Measurements from ENCODE around the gene TIRAP. TPM values are rescaled to one million over a fixed set of nuclear protein-coding genes. Genes with fewer than 3 reads are reported as not detected.

The TIRAP gene
- total and polyA plus RNA-seq, 3 donors from 2014 or later: 3.6 to 5.9 (median 5.7) TPM

DNA sequence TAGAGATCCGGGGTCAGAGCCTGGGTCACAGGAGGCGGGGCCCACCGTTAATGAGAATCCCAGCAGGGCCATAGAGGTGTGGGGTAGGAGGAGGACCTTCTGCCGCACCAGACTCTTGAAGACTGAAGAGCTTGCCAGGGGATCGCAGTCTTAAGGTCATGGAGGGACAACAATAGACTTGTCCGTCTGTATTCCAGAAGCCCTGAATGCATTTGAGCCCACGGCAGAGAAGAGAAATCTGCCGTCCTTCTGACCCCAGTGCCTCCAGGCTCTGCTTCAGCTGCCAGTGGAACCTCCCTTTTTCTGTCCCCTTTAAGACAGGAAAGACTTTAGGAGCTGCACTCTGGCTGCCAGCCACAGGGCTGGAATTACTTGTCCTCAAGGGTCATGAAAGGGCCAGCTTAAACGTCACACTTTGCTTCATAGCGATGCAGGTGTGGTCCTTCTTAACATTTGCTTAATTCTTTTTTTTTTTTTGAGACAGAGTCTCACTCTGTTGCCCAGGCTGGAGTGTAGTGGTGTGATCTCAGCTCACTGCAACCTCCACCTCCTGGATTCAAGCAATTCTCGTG is 57.1 kb downstream of the TIRAP start:
- 39 to 45% methylated on average over 5 to 11 of the region's 11 CpGs for WGBS, 2 donors
- Histone ChIP-seq H3K27me3 (no peaks in the 10 kb centered on the region), H3K9me3 (no peaks in the 10 kb centered on the region), H3K4me3 (no peak overlapping the region), H3K27ac (peak overlapping the region in 1 of 2 donors; percentile 32), H3K4me1 (peaks cover 22% of the 10 kb centered on the region), H3K36me3 (ENCODE audit: low read depth, missing control alignments) (no peaks in the 10 kb centered on the region)
- TF ChIP-seq POLR2A (IDR thresholded peaks at IDR 0.05): no peak
- TF ChIP-seq, protein P1, sequence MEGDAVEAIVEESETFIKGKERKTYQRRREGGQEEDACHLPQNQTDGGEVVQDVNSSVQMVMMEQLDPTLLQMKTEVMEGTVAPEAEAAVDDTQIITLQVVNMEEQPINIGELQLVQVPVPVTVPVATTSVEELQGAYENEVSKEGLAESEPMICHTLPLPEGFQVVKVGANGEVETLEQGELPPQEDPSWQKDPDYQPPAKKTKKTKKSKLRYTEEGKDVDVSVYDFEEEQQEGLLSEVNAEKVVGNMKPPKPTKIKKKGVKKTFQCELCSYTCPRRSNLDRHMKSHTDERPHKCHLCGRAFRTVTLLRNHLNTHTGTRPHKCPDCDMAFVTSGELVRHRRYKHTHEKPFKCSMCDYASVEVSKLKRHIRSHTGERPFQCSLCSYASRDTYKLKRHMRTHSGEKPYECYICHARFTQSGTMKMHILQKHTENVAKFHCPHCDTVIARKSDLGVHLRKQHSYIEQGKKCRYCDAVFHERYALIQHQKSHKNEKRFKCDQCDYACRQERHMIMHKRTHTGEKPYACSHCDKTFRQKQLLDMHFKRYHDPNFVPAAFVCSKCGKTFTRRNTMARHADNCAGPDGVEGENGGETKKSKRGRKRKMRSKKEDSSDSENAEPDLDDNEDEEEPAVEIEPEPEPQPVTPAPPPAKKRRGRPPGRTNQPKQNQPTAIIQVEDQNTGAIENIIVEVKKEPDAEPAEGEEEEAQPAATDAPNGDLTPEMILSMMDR (IDR thresholded peaks at IDR 0.05): no peak
- intact Hi-C loops (cut with DNase I; ENCODE audit: low total_unique reads): no loop called here
- DNase-seq: peak; percentile 62

DNA sequence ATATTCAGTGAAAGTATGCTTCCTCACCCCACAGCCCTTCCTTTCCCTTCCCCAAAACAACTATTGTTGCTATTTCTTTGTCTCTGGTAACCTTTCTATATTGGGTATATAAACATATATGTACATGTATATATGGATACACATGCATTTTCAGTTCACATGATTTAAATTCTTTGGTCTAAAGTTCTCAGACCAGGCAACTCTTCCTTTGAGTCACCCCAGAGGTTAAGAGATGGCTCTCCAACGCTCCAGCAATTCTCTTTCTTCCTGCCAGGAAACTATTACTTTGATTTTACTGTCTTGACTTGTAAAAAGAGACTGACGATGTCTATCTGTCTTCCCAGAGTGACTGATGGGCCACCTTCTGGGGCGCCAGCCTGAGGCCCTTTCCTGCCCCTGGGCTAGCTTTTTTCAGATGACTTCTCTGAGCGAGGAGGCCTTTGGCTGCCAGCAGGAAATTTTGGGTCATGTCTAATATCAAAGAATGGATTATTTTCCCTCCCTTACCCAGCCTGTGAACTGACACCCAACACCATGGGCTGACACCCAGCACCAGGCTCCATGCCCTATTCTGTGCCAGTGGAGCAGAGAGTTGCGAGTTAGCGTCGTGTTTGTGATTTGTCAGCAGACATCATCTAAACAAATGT is 58.2 kb downstream of the TIRAP start:
- no peak overlapping the region for H3K27ac ChIP-seq
- H3K36me3 ChIP-seq (ENCODE audit: low read depth, missing control alignments): no peaks in the 10 kb centered on the region
- 90 to 91% methylated on average over 7 of the region's 7 CpGs for WGBS, 2 donors

DNA sequence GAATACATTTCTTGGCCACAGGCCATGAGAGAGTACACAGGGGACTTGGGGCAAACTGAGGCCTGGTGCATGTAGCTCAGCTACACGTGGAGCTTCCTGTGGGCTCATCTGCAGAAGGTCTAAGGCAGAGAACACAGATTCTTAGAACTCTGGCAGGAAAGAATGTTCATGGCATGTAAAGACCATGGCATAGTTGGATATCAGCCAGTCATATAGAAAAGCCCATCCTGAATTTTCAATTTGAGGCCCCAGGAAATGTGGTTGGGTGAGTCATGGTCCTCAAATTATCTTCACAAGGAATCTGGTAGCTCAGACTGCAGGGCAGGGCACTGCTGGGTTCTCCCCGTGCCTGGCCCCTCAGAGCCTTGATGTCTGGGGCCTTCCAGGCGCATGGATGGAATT is 58.9 kb downstream of the TIRAP start:
- intact Hi-C loops (cut with DNase I; ENCODE audit: low total_unique reads): no loop called here

More for the DNA sequence above, 58.2 kb downstream of the TIRAP start:
- intact Hi-C loops (cut with DNase I; ENCODE audit: low total_unique reads): no loop called here
- Histone ChIP-seq H3K9me3 (no peaks in the 10 kb centered on the region), H3K4me3 (no peak overlapping the region), H3K27me3 (no peaks in the 10 kb centered on the region), H3K4me1 (peaks cover 29% of the 10 kb centered on the region)
- no peak for DNase-seq
- TF ChIP-seq, protein P1 (IDR thresholded peaks at IDR 0.05): no peak
- TF ChIP-seq POLR2A (IDR thresholded peaks at IDR 0.05): no peak

DNA sequence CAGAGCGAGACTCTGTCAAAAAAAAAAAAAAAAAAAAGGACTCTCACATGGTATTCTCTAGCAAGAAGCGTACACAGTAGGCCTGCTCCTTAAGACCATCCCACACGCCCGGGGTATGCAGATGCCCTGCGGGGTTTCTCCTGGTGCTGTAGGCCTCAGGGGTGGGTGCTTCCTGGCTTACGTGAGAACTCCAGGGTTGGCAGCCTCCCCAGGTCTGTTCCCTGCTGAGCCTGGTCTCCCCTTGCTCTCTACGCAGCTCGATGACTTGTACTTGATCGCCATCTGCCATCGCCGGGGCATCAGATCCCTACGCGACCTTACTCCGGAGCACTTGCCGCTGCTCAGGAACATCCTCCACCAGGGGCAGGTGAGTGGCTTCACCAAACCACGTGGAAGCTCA is 60.2 kb downstream of the TIRAP start:
- peaks cover 49% of the 10 kb centered on the region for H3K4me1 ChIP-seq
- no peak overlapping the region for H3K27ac ChIP-seq
- H3K27me3 ChIP-seq: no peaks in the 10 kb centered on the region
- no peaks in the 10 kb centered on the region for H3K9me3 ChIP-seq
- no peaks in the 10 kb centered on the region for H3K36me3 ChIP-seq (ENCODE audit: low read depth, missing control alignments)
- no peak for TF ChIP-seq POLR2A (IDR thresholded peaks at IDR 0.05)
- TF ChIP-seq, protein P1 (IDR thresholded peaks at IDR 0.05): no peak
- no peak overlapping the region for H3K4me3 ChIP-seq
- intact Hi-C loops (cut with DNase I; ENCODE audit: low total_unique reads): no loop called here
- WGBS, 2 donors: 96% methylated on average over 16 of the region's 16 CpGs
- no peak for DNase-seq

More for the DNA sequence above, 58.9 kb downstream of the TIRAP start:
- Histone ChIP-seq H3K4me3 (no peak overlapping the region), H3K27ac (no peak overlapping the region), H3K36me3 (ENCODE audit: low read depth, missing control alignments) (no peaks in the 10 kb centered on the region), H3K4me1 (peaks cover 36% of the 10 kb centered on the region), H3K9me3 (no peaks in the 10 kb centered on the region), H3K27me3 (no peaks in the 10 kb centered on the region)
- DNase-seq: no peak
- TF ChIP-seq, protein P1 (IDR thresholded peaks at IDR 0.05): no peak
- TF ChIP-seq POLR2A (IDR thresholded peaks at IDR 0.05): no peak
- WGBS, 2 donors: 63 to 77% methylated on average over 2 to 3 of the region's 3 CpGs

Small RNAs within 50 kb of the gene (small RNA-seq; reads per million reads assigned to genes)
- gene RN7SL351P: 0 reads per million in 2 donors

Other genes with a start within 250 kb of the TIRAP start
- gene CDON, start 220.2 kb upstream of the TIRAP start, total RNA-seq: 10 to 100 TPM; 23.9 to 27.7 TPM
- gene CDON, start 220.2 kb upstream of the TIRAP start, polyA plus RNA-seq (ENCODE audit: insufficient read depth, low read depth, low replicate concordance): 20.6 TPM
- 10 to 100 TPM; 25.9 to 33.8 TPM for gene RPUSD4, start 71.4 kb upstream of the TIRAP start, total RNA-seq
- 27.5 TPM for gene RPUSD4, start 71.4 kb upstream of the TIRAP start, polyA plus RNA-seq (ENCODE audit: insufficient read depth, low read depth, low replicate concordance)
- gene FAM118B, start 71.3 kb upstream of the TIRAP start, total RNA-seq: 10 to 100 TPM; 27.4 to 36.3 TPM
- gene FAM118B, start 71.3 kb upstream of the TIRAP start, polyA plus RNA-seq (ENCODE audit: insufficient read depth, low read depth, low replicate concordance): 50.3 TPM
- gene SRPRA, start 14.2 kb upstream of the TIRAP start, total RNA-seq: 100 to 1,000 TPM; 105 to 122 TPM
- gene SRPRA, start 14.2 kb upstream of the TIRAP start, polyA plus RNA-seq (ENCODE audit: insufficient read depth, low read depth, low replicate concordance): 88.4 TPM
- 10 to 100 TPM; 40.3 to 49.4 TPM for gene FOXRED1, start 13.9 kb upstream of the TIRAP start, total RNA-seq
- 31.6 TPM for gene FOXRED1, start 13.9 kb upstream of the TIRAP start, polyA plus RNA-seq (ENCODE audit: insufficient read depth, low read depth, low replicate concordance)
- gene DCPS, start 21.0 kb downstream of the TIRAP start, total RNA-seq: 10 to 100 TPM; 16.9 to 20.9 TPM
- 16.8 TPM for gene DCPS, start 21.0 kb downstream of the TIRAP start, polyA plus RNA-seq (ENCODE audit: insufficient read depth, low read depth, low replicate concordance)
- 100 to 1,000 TPM; 212 to 221 TPM for gene ST3GAL4, start 72.6 kb downstream of the TIRAP start, total RNA-seq
- 102 TPM for gene ST3GAL4, start 72.6 kb downstream of the TIRAP start, polyA plus RNA-seq (ENCODE audit: insufficient read depth, low read depth, low replicate concordance)

All from testis (tissue), 3 donors.